ENCODE results near the gene USP53. TPM values are rescaled to one million over a fixed set of nuclear protein-coding genes. Genes with fewer than 3 reads are reported as not detected.

Gene USP53
- total and polyA plus RNA-seq, 2 of the 13 experiments (the other 11 are each of a cell fraction or from before 2014, with no cell fraction given): 5.3 to 8.1 TPM

DNA sequence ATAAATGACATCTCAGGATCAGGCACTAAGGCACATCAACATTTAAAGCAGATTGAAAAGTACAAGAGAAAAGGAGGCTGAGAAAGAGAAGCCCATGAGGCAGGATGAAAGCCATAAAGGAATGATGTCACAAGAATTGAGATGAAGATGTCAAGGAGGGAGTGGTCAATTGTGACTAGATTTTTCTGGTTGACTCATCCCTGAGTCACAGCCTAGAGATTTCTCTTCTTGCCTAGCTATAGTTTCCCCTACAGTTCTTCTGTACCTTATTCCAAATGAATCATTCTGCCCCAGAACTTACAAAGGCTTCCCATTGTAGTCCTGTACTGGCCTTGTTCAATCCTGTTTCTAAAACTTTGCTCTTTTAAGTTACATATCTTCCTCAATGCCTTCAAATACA lies 3.4 kb upstream of the USP53 start:
- no peak for ATAC-seq
- Histone ChIP-seq H3K27me3 (ENCODE audit: control insufficient read depth in 1 of 2, insufficient read depth in 2 of 2, low read length in 2 of 2) (no peaks in the 10 kb centered on the region; a peak in 1 of 5 replicates), H3K36me3 (replicated peaks in 1 of 2; ENCODE audit: control insufficient read depth in 1 of 2, insufficient read depth in 2 of 2, low read length in 2 of 2) (no peaks in the 10 kb centered on the region), H3K9me3 (ENCODE audit: low read length) (no peaks in the 10 kb centered on the region), H3K79me2 (ENCODE audit: insufficient read depth, low read length) (peaks cover 10% of the 10 kb centered on the region), H3K27ac (ENCODE audit: extremely low read length, insufficient read depth, low read length) (no peak overlapping the region), H2AFZ (ENCODE audit: low read length) (no peak overlapping the region), H4K20me1 (ENCODE audit: insufficient read depth, low read length) (no peaks in the 10 kb centered on the region), H3K4me1 (ENCODE audit: insufficient read depth, low read length) (peaks cover 10% of the 10 kb centered on the region), H3K4me2 (ENCODE audit: low read depth, low read length) (no peak overlapping the region), H3K4me3 (replicated peaks in 1 of 3; ENCODE audit: insufficient read depth in 1 of 3, low read depth in 2 of 3, low read length in 3 of 3) (no peak overlapping the region), H3K9ac (ENCODE audit: insufficient read depth, low read depth, low read length) (no peak overlapping the region)
- CTCF ChIA-PET (ENCODE audit: low intra/inter-chr PET ratio, low total read pairs): no interaction called here
- intact Hi-C loops (cut with micrococcal nuclease; ENCODE audit: unreplicated experiment) (no loop called here), in situ Hi-C loops (cut with HindIII; ENCODE audit: extremely low pct_ligation_motif_present, low pct_unique_long_range_greater_than_20kb) (no loop called here)
- FAIRE-seq: no peak
- BruUV-seq (replicated peaks): no TSS peak
- POLR2A ChIA-PET: no interaction called here
- TF ChIP-seq ZNF33B (CRISPR knock-in tag; IDR thresholded peaks at IDR 0.05) (no peak), SCMH1 (CRISPR knock-in tag; IDR thresholded peaks at IDR 0.05; ENCODE audit: borderline replicate concordance) (no peak), ZNF460 (CRISPR knock-in tag; IDR thresholded peaks at IDR 0.05; ENCODE audit: borderline replicate concordance) (no peak), FOSL2 (CRISPR knock-in tag; IDR thresholded peaks at IDR 0.05) (0 out of 2 replicates have a peak, but pooled peaks have one; percentile 21)
- TF ChIP-seq, protein P1, sequence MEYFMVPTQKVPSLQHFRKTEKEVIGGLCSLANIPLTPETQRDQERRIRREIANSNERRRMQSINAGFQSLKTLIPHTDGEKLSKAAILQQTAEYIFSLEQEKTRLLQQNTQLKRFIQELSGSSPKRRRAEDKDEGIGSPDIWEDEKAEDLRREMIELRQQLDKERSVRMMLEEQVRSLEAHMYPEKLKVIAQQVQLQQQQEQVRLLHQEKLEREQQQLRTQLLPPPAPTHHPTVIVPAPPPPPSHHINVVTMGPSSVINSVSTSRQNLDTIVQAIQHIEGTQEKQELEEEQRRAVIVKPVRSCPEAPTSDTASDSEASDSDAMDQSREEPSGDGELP (IDR thresholded peaks at IDR 0.05; ENCODE audit: borderline replicate concordance, low read depth): no peak
- DNase-seq (ENCODE audit: low spot score): peak; percentile 18

DNA sequence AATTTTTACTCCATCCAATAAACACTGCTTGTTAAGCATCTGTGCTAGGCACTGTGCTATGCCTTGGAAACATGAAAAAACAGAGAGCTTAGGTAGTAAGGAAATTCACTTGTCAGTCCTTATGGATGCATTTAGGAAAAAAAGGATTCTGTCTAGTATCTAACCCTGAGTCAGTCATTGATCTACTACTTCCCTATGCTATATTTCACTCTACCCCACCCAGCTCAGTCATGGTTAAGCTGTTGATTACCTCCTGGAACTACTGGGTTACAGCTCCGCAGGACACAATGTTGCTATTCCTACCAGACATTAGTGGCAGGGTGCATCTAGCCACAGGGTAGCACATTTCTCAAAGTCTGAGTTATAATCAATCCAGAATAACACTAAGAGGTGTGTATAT lies 2.9 kb upstream of the USP53 start:
- Histone ChIP-seq H3K4me2 (ENCODE audit: low read depth, low read length) (no peak overlapping the region), H3K27ac (ENCODE audit: extremely low read length, insufficient read depth, low read length) (no peak overlapping the region), H3K27me3 (ENCODE audit: control insufficient read depth in 1 of 2, insufficient read depth in 2 of 2, low read length in 2 of 2) (no peaks in the 10 kb centered on the region; a peak in 1 of 5 replicates), H4K20me1 (ENCODE audit: insufficient read depth, low read length) (no peaks in the 10 kb centered on the region), H3K4me3 (replicated peaks in 1 of 3; ENCODE audit: insufficient read depth in 1 of 3, low read depth in 2 of 3, low read length in 3 of 3) (no peak overlapping the region), H3K36me3 (replicated peaks in 1 of 2; ENCODE audit: control insufficient read depth in 1 of 2, insufficient read depth in 2 of 2, low read length in 2 of 2) (no peaks in the 10 kb centered on the region), H3K9ac (ENCODE audit: insufficient read depth, low read depth, low read length) (no peak overlapping the region), H3K79me2 (ENCODE audit: insufficient read depth, low read length) (peaks cover 15% of the 10 kb centered on the region), H3K9me3 (ENCODE audit: low read length) (no peaks in the 10 kb centered on the region), H3K4me1 (ENCODE audit: insufficient read depth, low read length) (peaks cover 15% of the 10 kb centered on the region), H2AFZ (ENCODE audit: low read length) (no peak overlapping the region)
- WGBS (ENCODE audit: low lambda C conversion rate): 85% methylated on average over 1 of the region's 1 CpG
- intact Hi-C loops (cut with micrococcal nuclease; ENCODE audit: unreplicated experiment) (no loop called here), in situ Hi-C loops (cut with HindIII; ENCODE audit: extremely low pct_ligation_motif_present, low pct_unique_long_range_greater_than_20kb) (no loop called here)
- ATAC-seq (no peak), DNase-seq (ENCODE audit: low spot score) (no peak), FAIRE-seq (no peak)
- CTCF ChIA-PET (ENCODE audit: low intra/inter-chr PET ratio, low total read pairs): no interaction called here
- no TSS peak for BruUV-seq (replicated peaks)
- POLR2A ChIA-PET: no interaction called here
- no peak for TF ChIP-seq NCOA5 (CRISPR knock-in tag; IDR thresholded peaks at IDR 0.05)
- TF ChIP-seq WIZ (CRISPR knock-in tag; IDR thresholded peaks at IDR 0.05): no peak
- no peak for TF ChIP-seq ZNF747 (CRISPR knock-in tag; IDR thresholded peaks at IDR 0.05; ENCODE audit: borderline replicate concordance)
- no peak for TF ChIP-seq SUZ12 (IDR thresholded peaks at IDR 0.05; ENCODE audit: low read depth, low read length)
- no peak for TF ChIP-seq NBN (conservative IDR thresholded peaks at IDR 0.05)
- TF ChIP-seq MXD4 (CRISPR knock-in tag; IDR thresholded peaks at IDR 0.05): no peak
- TF ChIP-seq, protein P2, sequence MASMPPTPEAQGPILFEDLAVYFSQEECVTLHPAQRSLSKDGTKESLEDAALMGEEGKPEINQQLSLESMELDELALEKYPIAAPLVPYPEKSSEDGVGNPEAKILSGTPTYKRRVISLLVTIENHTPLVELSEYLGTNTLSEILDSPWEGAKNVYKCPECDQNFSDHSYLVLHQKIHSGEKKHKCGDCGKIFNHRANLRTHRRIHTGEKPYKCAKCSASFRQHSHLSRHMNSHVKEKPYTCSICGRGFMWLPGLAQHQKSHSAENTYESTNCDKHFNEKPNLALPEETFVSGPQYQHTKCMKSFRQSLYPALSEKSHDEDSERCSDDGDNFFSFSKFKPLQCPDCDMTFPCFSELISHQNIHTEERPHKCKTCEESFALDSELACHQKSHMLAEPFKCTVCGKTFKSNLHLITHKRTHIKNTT (CRISPR knock-in tag; IDR thresholded peaks at IDR 0.05): no peak
- TF ChIP-seq KDM4B (CRISPR knock-in tag; IDR thresholded peaks at IDR 0.05): no peak
- TF ChIP-seq PLRG1 (conservative IDR thresholded peaks at IDR 0.05): no peak
- TF ChIP-seq, protein P3, sequence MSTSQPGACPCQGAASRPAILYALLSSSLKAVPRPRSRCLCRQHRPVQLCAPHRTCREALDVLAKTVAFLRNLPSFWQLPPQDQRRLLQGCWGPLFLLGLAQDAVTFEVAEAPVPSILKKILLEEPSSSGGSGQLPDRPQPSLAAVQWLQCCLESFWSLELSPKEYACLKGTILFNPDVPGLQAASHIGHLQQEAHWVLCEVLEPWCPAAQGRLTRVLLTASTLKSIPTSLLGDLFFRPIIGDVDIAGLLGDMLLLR (CRISPR knock-in tag; IDR thresholded peaks at IDR 0.05): no peak
- TF ChIP-seq, protein P4, sequence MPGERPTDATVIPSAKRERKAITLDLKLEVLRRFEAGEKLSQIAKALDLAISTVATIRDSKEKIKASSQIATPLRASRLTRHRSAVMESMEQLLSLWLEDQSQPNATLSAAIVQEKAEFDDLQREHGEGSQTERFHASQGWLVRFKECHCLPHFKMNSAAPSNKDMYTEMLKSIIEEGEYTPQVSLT (CRISPR knock-in tag; IDR thresholded peaks at IDR 0.05; ENCODE audit: borderline replicate concordance, low read depth): no peak
